Activated effector memory CD4-positive, alpha-beta T cell treated with anti-CD3 and anti-CD28 coated beads, Interleukin-2, amount 50 U/mL, for 16 hours (primary cell): ENCODE results near the gene VMAC.
A peak's percentile ranks its signal among the peaks of the same experiment; 100 is the strongest.

Source experiments
- DNase-seq: peaks from one replicate; pipeline ENCODE4 v3.0.0-alpha.2; 2020

The VMAC gene

DNA sequence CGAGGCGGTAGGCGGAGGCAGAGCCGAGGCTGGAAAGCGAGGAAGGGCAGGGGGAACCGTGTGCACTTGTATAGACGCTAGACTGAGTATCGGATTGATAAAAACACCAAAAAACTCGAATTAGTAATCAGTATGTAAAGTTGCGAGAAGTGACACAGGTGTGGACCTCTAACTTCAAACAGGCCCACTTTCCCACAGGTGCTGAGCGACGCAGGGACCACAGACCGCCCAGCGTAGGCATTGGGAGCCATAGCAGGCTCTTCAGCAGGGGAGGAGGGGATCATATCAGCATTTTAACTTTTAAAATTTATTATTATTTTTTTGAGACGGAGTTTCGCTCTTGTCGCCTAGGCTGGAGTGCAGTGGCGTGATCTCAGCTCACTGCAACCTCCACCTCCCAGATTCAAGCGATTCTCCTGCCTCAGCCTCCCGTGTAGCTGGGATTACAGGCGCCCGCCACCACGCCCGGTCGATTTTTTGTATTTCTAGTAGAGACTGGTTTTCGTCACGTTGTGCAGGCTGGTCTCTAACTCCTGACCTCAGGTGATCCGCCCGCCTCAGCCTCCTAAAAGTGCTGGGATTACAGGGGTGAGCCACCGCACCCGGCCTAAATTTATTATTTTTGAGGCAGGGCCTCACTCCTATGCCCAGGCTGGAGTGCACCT, 574 bp downstream of the VMAC start:
- DNase-seq: no peak

DNA sequence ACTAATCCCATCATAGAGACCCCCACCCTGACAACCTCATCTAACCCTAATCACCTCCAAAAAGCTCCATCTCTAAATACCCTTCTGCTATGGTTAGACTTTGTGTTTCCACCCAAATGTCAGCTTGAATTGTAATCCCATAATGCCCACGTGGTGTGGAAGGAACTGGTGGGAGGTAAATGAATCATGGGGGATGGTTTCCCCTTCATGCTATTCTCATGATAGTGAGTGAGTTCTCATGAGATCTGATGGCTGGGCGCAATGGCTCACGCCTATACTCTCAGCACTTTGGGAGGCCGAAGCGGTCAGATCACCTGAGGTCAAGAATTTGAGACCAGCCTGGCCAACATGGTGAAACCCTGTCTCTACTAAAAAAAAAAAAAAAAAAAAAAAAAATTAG, 2.6 kb downstream of the VMAC start:
- no peak for DNase-seq

DNA sequence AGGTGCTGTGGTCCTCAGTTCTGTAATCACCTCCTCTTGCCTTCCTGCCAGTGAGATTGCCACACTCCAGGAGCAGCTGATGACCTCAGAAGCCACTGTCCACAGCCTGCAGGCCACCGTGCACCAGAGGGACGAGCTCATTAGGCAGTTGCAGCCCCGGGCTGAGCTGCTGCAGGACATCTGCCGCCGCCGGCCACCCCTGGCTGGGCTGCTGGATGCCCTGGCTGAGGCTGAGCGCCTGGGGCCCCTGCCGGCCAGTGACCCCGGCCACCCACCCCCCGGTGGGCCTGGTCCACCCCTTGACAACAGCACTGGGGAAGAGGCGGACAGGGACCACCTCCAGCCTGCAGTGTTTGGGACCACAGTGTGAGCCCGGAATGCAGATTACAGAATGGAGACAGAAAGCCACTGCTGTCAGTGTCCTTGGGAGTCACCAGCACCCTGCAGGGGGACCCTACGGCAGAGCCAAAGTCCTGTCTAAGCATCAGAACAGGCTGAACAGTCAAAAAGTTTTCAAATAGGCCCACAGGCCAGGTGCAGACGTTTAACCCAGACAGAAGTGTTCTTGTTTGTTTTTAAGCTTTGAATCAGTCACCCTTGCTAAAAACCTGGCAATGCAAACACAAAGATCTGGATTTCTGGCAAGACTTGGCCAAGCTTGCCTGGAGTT, 4.2 kb downstream of the VMAC start:
- no peak for DNase-seq

DNA sequence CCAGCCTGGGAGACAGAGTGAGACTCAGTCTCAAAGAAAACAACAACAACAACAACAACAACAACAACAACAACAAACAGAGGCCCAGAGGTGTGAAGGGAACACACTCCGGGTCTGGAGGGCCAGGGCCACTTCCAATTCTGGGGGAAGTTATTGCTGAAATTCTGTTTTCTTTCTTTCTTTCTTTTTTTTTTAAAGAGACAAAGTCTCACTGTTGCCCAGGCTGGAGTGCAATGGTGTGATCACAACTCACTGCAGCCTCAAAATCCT, 5.9 kb downstream of the VMAC start:
- DNase-seq: no peak

DNA sequence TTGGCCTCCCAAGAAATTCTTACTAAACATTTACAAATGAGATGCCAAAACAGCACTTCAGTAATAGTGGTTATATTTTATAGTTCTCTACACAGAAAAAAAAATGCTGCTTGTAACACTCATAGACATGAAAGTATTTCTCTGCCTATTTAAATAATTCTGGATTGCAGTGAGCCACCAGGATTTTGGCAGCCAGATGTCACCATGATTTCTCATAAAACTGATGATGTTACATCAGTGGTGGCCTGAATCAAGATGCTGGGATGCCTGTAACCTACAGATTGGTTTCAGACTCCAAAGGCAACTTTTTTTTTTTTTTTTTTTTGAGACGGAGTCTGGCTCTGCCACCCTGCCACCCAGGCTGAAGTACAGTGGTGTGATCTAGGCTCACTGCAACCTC, 6.7 kb downstream of the VMAC start:
- DNase-seq: no peak

GRCh38 chr19:5913739-5914357, 9.2 kb downstream of the VMAC start, which contains the start of gene CAPS:
CAPS (plus strand) TSS chr19:5914254; CDS start chr19:5914407, 153 bp downstream.
- DNase-seq: peak; percentile 57

GRCh38 chr19:5914358-5914774, 9.7 kb downstream of the VMAC start:
- DNase-seq: no peak

DNA sequence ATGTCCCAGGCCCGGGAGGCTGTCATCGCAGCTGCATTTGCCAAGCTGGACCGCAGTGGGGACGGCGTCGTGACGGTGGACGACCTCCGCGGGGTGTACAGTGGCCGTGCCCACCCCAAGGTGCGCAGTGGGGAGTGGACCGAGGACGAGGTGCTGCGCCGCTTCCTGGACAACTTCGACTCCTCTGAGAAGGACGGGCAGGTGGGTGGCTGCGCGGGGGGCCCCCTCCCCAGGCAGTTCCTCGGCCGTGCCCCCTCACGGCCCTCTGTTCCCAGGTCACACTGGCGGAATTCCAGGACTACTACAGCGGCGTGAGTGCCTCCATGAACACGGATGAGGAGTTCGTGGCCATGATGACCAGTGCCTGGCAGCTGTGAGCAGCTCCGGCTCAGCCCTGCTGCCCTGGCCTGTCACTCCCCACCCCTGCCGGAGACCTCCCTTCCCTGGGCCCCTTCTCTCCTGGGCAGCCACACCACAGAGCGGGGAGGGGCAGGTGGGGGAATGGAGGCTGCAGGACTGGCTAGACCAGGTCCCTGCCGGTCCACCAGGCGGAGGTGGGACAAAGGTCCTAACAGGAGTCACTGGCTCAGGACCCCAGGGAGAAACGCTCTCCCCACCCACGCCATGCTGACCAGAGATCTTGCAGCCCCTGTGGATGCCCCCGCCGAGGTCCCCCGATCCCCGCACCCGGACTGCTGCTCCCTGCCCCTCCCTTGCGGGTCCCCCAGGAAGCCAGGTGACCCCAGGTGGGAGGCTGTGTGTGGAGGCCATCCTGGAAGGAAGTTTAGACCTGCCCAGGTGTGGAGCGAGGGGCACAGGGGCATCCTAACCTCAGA, 10.5 kb downstream of the VMAC start:
- no peak for DNase-seq

GRCh38 chr19:5915782-5916165, 11.1 kb downstream of the VMAC start:
- DNase-seq: no peak

DNA sequence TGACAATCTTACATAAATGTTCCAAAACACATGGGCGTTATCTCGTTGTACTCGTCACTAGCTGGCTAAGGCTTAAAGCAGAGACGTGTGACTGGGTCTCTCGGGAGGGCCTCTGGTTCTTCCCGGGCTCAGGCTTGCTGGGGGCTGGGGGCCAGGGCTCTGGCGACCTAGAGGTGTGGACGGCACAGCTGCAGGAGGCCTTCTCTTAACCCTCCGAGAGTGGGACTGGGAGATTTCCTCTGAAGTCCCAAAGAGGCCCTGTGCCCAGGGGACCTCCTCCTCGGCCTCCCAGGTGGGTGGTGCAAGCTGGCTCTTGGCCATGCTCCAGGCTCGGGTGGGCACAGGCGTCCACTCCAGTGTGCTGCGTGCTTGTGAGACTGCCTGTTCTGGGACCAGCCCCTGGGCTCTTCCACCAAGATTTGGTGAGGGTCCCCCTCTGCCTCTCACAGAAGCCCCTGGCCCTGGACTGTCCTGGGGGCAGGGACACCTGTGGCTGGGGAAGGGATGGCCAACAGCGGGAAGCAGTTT, 11.6 kb downstream of the VMAC start:
- peak; percentile 57 for DNase-seq

DNA sequence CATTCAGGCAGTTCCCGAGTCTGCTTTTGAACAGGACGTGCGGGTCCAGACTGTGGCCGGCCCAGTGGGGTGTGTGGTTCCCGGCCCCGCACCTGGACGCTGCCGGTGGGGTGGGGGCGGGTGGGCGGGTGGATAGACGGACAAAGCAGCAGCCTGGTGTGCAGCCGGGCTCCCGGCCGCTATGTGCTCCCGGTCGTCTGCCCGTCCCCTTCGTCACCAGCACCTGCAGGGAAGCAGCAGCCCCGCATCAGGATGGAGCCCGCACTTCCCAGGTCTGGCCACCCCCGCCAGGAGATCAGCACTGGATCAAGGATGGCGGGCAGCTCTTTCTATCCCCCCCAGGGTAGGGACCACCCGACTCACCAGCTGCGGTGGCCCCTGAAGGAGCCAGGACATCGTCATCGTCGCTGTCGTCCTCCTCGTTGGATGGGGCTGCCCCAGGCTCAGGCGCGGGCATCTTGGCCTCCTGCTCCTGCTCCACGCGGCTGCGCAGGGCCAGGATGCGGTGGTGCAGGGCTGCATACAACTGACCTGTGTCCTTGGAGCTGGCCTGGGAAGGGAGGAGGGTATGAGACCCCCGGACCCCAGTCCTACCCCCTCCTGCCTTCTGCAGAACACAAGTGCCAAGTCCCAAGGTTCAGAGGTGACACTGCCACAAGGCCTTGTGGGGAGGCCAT, 12.9 kb downstream of the VMAC start:
- no peak for DNase-seq

GRCh38 chr19:5918463-5919079, 13.9 kb downstream of the VMAC start:
- DNase-seq: no peak

GRCh38 chr19:5921516-5922160, 17.0 kb downstream of the VMAC start:
- no peak for DNase-seq

DNA sequence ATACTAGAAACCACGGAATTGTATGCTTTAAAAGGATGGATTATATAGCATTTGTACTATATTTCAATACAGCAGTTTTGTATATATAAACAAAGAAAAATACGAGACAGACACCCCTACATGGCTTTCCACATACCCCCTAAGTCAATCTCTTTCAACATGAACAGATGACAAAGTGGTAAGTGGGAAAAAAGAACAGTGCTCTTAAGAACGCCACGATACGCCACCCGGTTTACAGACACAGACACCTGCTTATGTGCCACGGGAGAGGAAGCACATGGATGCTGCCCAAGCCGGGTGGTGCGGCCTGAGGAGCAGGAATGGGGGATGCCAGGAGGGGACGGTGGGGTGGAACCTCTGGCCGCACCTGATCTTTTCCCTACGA, 17.5 kb downstream of the VMAC start:
- DNase-seq: no peak

- DNase-seq: no peak
These were observed 18.7 kb downstream of the VMAC start for GRCh38 chr19:5923356-5923755.

DNA sequence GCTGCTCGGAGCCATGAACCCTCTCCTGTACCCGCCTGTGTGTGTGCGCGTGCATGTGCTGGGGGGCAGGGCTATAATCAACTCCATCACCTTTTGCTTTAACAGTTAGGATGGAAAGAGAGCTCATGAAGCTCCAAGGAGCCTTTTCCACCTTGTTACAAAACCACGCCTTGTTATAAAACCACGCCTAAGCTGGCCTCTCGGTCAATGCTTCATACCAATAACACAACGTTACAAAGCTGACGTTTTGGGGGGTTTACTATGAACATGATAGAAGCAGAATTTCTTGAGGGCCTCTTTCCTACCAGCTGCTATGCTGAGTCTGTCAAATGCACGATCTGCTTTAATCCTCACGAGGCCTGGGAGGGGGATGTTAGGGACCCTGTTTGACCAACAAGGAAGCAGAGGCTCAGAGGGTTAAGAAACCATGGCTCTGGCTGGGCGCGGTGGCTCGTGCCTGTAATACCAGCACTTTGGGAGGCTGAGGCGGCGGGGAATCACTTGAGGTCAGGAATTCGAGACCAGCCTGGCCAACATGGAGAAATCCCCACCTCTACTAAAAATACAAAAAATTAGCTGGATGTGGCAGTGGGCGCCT, 21.3 kb downstream of the VMAC start:
- DNase-seq: no peak

- DNase-seq: no peak
These were observed 22.2 kb downstream of the VMAC start for GRCh38 chr19:5926641-5927440.

DNA sequence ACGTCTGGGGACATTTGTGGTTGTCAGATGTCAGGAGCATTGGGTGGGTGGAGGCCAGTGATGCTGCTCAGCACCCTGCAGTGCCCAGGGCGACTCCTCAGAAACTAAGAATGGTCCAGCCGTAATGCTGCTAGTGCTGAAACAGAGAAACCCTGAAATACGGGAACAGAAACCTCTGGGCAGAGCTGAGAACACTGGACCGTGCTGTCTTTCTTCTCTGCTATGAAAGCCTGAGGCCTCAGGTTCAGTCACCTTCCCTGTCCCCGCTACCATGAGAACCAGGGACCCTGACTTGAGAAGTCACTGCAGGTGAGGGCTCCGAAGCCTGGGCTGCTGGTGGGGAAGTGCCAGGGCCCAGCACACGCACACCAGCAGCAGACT, 22.8 kb downstream of the VMAC start:
- no peak for DNase-seq

- no peak for DNase-seq
These were observed 24.5 kb downstream of the VMAC start for GRCh38 chr19:5929179-5929578.

DNA sequence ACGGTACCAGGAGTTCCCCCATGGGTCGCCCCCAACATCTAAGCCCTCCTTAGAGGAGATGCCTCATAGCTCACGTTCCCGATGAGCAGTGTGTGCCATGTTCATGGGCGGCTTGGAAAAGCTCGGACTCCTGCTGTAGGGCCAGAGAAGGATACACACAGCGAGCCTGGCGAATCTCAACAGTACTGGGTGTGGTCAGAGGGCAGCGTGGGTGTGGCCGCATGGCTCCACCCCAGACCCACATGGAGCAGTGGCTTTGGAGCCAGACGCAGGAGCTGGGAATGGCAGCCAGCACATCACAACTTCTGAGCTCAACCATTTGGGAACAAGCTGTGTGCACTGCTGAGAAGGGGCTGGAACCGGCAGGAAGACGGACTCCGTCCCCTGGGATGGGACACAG, 25.0 kb downstream of the VMAC start:
- no peak for DNase-seq

GRCh38 chr19:5931251-5931650, 26.6 kb downstream of the VMAC start:
- no peak for DNase-seq
